Epithelial cell of esophagus (primary cell): ENCODE measurements around the gene SORCS2.

ENCODE experiments used
- DNase-seq: peaks from one replicate; pipeline ENCODE4 v3.0.0; 2010; ENCODE audit warnings: low read depth
- H3K4me3 ChIP-seq: 2 replicates; pipeline ENCODE4 v1.5.1; 2011; ENCODE audit warnings: mild to moderate bottlenecking, low read length, control low read depth
- CTCF ChIP-seq: IDR thresholded peaks from 2 replicates; pipeline ENCODE4 v1.5.1; 2011; ENCODE audit warnings: low read depth, mild to moderate bottlenecking, low read length, control low read depth, inconsistent platforms; ENCODE audit not compliant: insufficient read depth; ENCODE audit errors: missing control alignments

SORCS2 gene

GRCh38 chr4:7415927-7416686 is 223.8 kb downstream of the SORCS2 start:
- DNase-seq: no peak
- no peak for TF ChIP-seq CTCF
- H3K4me3 ChIP-seq: no peak overlapping the region

- no peak for DNase-seq
- no peak for TF ChIP-seq CTCF
- H3K4me3 ChIP-seq: no peak overlapping the region
Measured at GRCh38 chr4:7416745-7417432, 224.6 kb downstream of the SORCS2 start.

GRCh38 chr4:7417639-7418038 is 225.3 kb downstream of the SORCS2 start:
- H3K4me3 ChIP-seq: no peak overlapping the region
- no peak for TF ChIP-seq CTCF
- no peak for DNase-seq

GRCh38 chr4:7418131-7418943 is 226.0 kb downstream of the SORCS2 start:
- TF ChIP-seq CTCF: no peak
- no peak for DNase-seq
- no peak overlapping the region for H3K4me3 ChIP-seq

- no peak overlapping the region for H3K4me3 ChIP-seq
- no peak for DNase-seq
- TF ChIP-seq CTCF: no peak
Measured at GRCh38 chr4:7419961-7420660, 227.8 kb downstream of the SORCS2 start.

GRCh38 chr4:7420661-7421040 is 228.3 kb downstream of the SORCS2 start:
- DNase-seq: no peak
- no peak overlapping the region for H3K4me3 ChIP-seq
- no peak for TF ChIP-seq CTCF
